HAP-1 (cell line): Measurements from ENCODE around the gene FITM2.
"Not testable (repeated sequence)": the region's sequence is repeated elsewhere in the genome, so short reads cannot be mapped to it uniquely, and the experiment has no call there.

Experiments
- DNase-seq, 2 experiments: peaks; one replicate each; pipeline ENCODE4 v3.0.0-alpha.2; 2016 to 2020; ENCODE audit warnings: low spot score in 2 of 2
- H3K27me3 ChIP-seq: fragments of 250-450 bp; sonication (Bioruptor Pico); 2 replicates; pipeline ENCODE4 v1.5.1; 2020; ENCODE audit warnings: low read depth, mild to moderate bottlenecking, moderate library complexity
- H3K36me3 ChIP-seq: fragments of 250-450 bp; sonication (Bioruptor Pico); replicated peaks from 2 replicates; pipeline ENCODE4 v1.5.1; 2020; ENCODE audit warnings: mild to moderate bottlenecking
- H3K4me1 ChIP-seq: fragments of 250-450 bp; sonication (Bioruptor Pico); 2 replicates; pipeline ENCODE4 v1.5.1; 2020; ENCODE audit warnings: mild to moderate bottlenecking
- H3K4me3 ChIP-seq: fragments of 250-450 bp; sonication (Bioruptor Pico); 2 replicates; pipeline ENCODE4 v1.5.1; 2020; ENCODE audit warnings: mild to moderate bottlenecking, moderate library complexity
- H3K9me3 ChIP-seq: fragments of 250-450 bp; sonication (Bioruptor Pico); 2 replicates; pipeline ENCODE4 v1.5.1; 2020; ENCODE audit warnings: mild to moderate bottlenecking, moderate library complexity
- in situ Hi-C: fragments of 300-500 bp; cut with MboI; formaldehyde crosslinking; loops from 3 replicates; pipeline ENCODE4 v1.14.3; 2020; ENCODE audit warnings: low sequenced_read_pairs, inconsistent platforms, mixed read lengths

The FITM2 gene, protein sequence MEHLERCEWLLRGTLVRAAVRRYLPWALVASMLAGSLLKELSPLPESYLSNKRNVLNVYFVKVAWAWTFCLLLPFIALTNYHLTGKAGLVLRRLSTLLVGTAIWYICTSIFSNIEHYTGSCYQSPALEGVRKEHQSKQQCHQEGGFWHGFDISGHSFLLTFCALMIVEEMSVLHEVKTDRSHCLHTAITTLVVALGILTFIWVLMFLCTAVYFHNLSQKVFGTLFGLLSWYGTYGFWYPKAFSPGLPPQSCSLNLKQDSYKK

DNA sequence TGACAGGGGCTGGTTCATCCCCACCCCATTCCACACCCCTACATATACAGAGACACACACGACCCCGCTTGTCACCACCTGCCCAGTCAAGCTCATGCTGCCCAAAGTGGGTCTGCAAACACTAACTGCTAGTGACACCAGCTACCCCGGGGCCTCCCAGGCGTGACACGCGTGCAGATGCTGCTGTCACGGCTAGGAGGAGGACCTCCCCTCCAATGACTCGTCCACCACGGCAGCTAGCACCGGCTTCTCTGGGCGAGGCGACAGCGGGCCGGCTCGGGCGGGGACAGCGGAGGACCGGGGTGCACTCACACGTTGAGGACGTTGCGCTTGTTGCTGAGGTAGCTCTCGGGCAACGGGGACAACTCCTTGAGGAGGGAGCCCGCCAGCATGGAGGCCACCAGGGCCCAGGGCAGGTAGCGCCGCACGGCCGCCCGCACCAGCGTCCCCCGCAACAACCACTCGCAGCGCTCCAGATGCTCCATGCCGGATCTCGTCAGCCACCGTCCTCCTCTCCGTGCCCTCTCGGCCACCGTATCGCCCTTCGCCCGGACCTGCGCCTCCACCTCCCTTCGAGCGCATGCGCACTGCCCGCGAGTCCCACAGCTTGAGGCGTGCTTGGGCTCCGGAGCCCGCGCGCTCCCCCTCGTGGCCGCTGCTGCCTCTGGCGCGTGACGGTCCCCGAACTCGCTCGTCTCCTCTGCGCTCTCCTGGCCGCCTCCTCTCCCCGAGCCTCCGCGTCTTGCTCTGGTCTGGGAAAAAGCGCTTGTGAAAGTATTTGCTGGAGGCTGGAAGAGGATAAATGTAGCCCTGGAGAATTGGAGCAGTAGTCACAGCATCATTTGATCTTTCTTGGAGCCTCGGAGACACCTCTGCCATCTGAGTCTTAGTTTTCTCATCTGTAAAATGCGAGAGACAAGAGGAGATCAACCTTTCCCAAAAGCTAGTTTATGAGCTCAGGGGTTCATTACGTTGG, at the start of gene FITM2:
FITM2 (minus strand) TSS at position 539 of the 976 bp plus-strand sequence; CDS start at position 485, 54 bp downstream.
- no peaks in the 10 kb centered on the region for H3K4me1 ChIP-seq
- H3K9me3 ChIP-seq: no peaks in the 10 kb centered on the region
- peak within 1 kb of the TSS; percentile 77 for H3K4me3 ChIP-seq
- no peaks in the 10 kb centered on the region for H3K27me3 ChIP-seq
- peak; percentile 85 to 98 for DNase-seq
- no peaks in the 10 kb centered on the region for H3K36me3 ChIP-seq
- in situ Hi-C loops: loop anchor here (5.0 kb wide), 1 partner anchor 94 kb away; no protein-coding TSS in a partner anchor

DNA sequence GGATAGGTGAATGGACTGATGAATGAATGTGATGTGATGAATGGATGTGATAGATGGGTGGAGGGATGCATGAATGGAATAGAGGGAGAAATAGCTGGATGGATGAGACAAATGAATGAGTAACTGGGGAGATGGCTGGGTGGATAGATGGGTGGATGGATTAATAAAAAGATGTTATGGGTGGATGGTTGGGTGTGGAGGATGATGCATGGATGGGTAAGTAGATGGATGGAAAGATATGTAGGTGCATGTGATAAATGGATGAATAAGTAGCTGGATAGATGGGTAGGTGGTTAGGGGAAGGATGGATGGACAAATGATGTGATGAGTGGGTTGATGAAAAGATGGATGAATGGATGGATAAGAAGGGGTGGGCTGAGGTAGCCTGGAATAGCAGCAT, 49.2 kb upstream of the FITM2 start:
- H3K9me3 ChIP-seq: no peaks in the 10 kb centered on the region
- in situ Hi-C loops: no loop called here
- H3K27me3 ChIP-seq: no peaks in the 10 kb centered on the region
- H3K36me3 ChIP-seq: no peaks in the 10 kb centered on the region
- no peak for DNase-seq
- H3K4me1 ChIP-seq: no peaks in the 10 kb centered on the region
- H3K4me3 ChIP-seq: no peak overlapping the region

DNA sequence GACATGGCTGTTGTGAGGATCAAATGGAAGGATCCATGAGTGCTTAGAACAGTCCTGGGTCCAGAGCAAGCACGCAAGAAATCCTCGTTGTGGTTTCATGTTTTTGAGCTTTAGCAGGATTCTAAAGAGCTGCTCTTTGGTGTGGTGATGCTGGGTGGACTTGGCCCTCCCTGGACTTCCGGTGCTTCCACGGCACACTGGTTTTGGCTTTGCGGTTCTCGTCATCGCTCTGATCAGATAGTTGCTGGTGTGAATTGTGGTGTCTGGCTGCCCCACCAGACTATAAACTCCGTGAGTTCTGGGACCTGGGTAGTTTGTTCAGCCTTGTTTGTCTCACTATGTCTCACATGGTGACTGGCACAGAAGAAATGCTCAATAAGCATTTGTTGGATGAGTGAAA, 47.8 kb upstream of the FITM2 start:
- no peaks in the 10 kb centered on the region for H3K27me3 ChIP-seq
- in situ Hi-C loops: no loop called here
- no peaks in the 10 kb centered on the region for H3K9me3 ChIP-seq
- no peak overlapping the region for H3K4me3 ChIP-seq
- H3K4me1 ChIP-seq: no peaks in the 10 kb centered on the region
- no peaks in the 10 kb centered on the region for H3K36me3 ChIP-seq
- DNase-seq: no peak

DNA sequence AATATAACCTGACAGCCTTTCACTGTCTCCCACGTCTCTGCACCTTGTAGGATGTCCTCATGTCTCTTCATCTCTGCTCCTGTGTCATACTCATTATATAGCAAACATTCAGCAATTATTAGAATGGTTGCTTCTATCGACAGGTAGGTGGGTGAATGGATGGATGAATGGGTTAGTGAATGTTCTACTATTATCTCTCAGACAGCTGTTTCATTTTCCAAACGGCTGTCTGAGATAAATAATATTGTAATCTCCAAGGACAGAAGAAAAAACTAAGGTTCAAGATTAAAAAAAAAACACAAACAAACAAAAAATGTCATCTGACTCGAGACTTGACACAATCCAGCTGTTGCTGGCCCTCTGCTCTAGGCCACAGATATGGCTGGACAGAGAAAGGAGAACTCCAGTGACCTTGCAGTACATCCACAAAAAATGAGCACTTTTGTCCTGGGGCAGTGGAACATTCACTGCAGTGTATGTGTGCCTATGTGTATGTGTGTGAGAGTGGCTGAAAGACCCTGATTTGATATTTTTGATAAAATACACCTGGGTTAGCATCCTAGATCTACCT, 46.6 kb upstream of the FITM2 start:
- no peak for DNase-seq
- Histone ChIP-seq H3K4me3 (no peak overlapping the region), H3K36me3 (no peaks in the 10 kb centered on the region), H3K9me3 (no peaks in the 10 kb centered on the region), H3K27me3 (no peaks in the 10 kb centered on the region), H3K4me1 (no peaks in the 10 kb centered on the region)
- in situ Hi-C loops: no loop called here

DNA sequence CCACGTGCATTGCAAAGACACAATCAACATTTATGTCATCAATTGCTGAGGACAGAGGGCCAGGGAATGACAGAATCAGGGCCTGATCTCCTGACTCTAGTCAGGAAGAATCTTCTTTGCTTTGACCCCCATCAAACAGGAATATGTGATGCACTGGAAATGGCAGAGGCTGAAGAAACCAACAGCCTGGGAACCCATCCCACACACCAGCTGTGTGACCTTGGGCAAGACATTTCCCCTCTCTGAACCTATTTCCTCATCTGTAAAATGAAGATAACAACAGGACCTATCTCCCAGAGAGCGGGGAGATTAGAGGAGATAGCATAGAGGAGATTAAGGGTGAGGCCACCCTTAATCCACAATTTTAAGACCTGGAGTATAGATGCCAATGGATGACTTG, 46.0 kb upstream of the FITM2 start:
- peaks cover 6% of the 10 kb centered on the region for H3K4me1 ChIP-seq
- in situ Hi-C loops: no loop called here
- H3K4me3 ChIP-seq: no peak overlapping the region
- no peak for DNase-seq
- no peaks in the 10 kb centered on the region for H3K36me3 ChIP-seq
- no peaks in the 10 kb centered on the region for H3K9me3 ChIP-seq
- H3K27me3 ChIP-seq: no peaks in the 10 kb centered on the region

DNA sequence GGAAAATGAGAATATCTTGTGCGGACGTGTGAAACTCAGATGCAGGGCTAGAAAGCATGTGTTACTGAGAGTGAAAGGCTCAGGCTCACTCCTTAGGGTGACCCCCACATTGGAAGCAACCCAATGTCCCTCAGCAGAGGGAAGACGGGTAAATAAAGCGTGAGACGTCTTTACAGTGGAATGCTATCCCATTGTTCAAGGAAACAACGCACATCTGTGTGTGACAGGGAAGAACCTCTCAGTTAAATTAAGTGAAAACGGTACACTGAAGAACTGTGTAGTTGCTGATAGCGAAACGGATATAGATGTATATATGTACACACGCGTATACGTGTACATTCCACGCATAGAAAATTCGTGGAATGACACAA, 45.3 kb upstream of the FITM2 start:
- peaks cover 11% of the 10 kb centered on the region for H3K4me1 ChIP-seq
- in situ Hi-C loops: no loop called here

DNA sequence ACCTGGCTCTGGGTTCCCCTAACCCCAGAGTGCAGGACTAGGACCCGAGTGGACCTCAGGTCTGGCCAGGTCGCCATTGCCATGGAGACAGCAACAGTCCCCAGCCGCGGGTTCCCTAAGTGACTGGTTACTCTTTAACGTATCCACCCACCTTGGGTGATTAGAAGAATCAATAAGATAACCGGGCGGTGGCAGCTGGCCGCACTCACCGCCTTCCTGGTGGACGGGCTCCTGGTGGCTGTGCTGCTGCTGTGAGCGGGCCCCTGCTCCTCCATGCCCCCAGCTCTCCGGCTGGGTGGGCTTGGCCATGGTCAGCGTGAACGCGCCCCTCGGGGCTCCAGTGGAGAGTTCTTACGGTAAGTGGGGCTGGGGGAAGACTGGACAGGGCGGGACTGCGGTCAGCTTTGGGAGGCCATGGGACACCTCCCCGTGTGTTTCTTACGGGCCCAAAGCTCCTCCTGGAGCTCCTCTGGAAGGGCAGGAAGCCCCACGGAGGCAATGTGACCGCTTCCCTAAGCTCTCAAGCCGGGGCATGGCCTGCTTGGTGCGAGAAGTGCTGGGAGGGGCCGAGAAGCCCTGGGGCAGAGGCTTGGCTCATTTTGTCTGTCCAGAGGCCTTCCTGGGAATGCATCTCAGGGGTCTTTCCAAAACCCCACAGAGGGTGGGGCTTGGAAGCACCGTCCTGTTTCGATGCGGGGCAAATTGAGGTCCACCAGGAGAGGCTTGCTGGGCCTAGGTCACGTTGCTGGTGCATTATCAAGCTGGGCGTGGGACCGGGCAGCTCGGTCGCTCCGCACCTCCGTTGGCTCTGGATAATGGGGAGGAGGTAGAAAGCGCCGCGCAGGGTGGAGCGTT, 44.7 kb upstream of the FITM2 start, which contains the start of gene HNF4A:
HNF4A (plus strand) TSS at position 202 of the 855 bp plus-strand sequence; CDS start at position 308, 106 bp downstream.
- no peak for DNase-seq
- Histone ChIP-seq H3K27me3 (no peaks in the 10 kb centered on the region), H3K4me3 (no peak within 1 kb of the TSS), H3K9me3 (no peaks in the 10 kb centered on the region), H3K4me1 (peaks cover 11% of the 10 kb centered on the region), H3K36me3 (no peaks in the 10 kb centered on the region)
- in situ Hi-C loops: no loop called here

More for the DNA sequence above, 45.3 kb upstream of the FITM2 start:
- Histone ChIP-seq H3K36me3 (no peaks in the 10 kb centered on the region), H3K9me3 (no peaks in the 10 kb centered on the region), H3K27me3 (no peaks in the 10 kb centered on the region), H3K4me3 (no peak overlapping the region)
- DNase-seq: no peak

DNA sequence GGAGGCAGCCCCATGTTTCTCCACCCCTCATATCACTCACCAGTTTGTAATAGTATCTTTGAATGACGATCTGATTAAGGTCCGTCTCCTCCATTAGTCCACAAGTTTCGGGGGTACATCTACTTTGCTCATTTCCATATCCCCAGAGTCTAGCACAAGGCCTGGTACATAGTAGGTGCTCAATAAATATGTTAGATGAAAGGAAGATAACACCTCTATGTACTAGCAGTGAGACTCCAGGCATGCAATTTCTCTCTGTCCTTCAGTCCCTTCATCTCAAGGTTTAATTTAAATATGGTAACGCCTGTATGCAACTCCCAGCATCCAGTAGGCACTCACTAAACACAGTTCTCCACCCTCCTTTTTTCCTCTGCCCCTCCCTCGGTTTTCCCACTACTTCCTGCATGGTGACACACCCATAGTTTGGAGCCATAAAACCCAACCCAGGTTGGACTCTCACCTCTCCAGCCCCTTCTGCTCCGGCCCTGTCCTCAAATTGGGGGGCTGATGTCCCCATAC, 44.0 kb upstream of the FITM2 start:
- Histone ChIP-seq H3K9me3 (no peaks in the 10 kb centered on the region), H3K36me3 (no peaks in the 10 kb centered on the region), H3K4me3 (no peak overlapping the region), H3K27me3 (no peaks in the 10 kb centered on the region), H3K4me1 (peaks cover 11% of the 10 kb centered on the region)
- no peak for DNase-seq
- in situ Hi-C loops: no loop called here

DNA sequence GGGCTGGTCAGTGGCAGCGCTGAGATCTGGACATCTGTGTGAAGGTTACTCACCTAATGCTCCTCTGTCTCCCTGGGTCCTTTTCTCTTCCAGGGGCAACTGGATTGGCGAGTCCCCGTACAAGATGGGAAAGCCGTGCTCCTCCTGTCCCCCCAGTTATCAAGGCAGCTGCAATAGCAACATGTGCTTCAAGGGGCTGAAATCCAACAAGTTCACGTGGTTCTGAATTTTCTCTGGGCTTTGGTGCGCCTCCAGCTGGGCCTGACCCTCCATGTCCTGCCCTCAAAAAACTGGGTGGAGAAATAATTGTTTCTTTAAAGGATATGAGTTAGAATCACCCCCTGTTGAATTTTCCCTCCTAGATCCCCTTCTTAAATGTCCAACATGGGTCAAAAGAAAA, 39.6 kb upstream of the FITM2 start:
- H3K9me3 ChIP-seq: no peaks in the 10 kb centered on the region
- peaks cover 11% of the 10 kb centered on the region for H3K4me1 ChIP-seq
- no peaks in the 10 kb centered on the region for H3K27me3 ChIP-seq
- in situ Hi-C loops: no loop called here
- H3K36me3 ChIP-seq: no peaks in the 10 kb centered on the region
- H3K4me3 ChIP-seq: no peak overlapping the region
- no peak for DNase-seq

DNA sequence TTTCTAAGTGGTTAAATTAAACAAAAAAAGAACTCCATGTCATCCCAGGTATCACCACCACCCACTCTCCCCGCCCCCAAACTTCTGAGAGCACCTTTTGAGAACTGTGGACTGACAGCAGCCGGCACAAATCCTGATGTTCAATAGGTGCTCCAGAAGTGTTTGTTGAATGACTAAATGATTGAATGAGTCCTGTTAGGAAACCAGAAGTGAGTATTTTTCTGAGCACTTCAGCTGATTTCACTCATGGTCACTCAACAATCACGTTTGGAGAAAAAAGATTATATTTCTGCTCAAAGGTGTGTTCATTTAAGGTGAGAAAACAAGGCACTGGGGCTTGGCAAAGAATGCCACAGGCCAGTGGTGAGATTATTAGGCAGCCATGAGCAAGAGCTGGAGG, 38.3 kb upstream of the FITM2 start:
- Histone ChIP-seq H3K4me3 (no peak overlapping the region), H3K4me1 (peaks cover 11% of the 10 kb centered on the region), H3K27me3 (no peaks in the 10 kb centered on the region), H3K9me3 (no peaks in the 10 kb centered on the region), H3K36me3 (no peaks in the 10 kb centered on the region)
- in situ Hi-C loops: no loop called here
- no peak for DNase-seq

DNA sequence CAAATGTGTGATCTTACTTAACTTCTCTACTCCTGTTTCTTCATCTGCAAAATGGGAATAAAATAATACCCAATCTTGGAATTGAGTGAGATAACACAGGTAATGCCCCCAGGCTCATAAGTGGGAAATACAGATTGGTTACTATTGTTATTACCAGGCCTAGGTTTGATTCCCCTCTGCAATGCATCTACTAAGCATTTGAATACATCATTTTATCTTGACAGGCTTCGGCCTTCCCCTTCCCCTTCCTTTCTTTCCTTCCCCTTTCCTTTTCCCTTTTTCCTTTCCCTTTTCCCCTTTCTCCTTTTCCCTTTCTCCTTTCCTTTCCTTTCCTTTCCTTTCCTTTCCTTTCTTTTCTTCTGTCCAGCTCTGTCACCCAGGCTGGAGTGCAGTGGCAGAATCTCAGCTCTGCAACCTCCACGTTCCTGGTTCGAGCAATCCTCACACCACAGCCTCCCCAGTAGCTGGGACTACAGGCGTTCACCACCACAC, 37.2 kb upstream of the FITM2 start:
- Histone ChIP-seq H3K36me3 (no peaks in the 10 kb centered on the region), H3K27me3 (no peaks in the 10 kb centered on the region), H3K4me3 (no peak overlapping the region), H3K4me1 (peaks cover 11% of the 10 kb centered on the region), H3K9me3 (no peaks in the 10 kb centered on the region)
- in situ Hi-C loops: no loop called here
- no peak for DNase-seq

DNA sequence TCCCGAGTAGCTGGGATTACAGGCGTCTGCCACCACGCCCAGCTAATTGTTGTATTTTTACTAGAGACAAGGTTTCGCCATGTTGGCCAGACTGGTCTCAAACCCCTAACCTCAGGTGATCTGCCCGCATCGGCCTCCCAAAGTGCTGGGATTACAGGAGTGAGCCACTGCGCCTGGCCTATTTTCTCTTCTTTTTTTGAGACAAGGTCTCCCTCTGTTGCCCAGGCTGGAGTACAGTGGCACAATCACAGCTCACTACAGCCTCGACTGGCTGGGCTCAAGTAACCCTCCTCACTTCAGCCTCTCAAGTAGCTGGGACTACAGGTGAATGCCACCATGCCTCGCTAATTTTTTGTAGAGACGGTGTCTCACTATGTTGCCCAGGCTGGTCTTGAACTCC, 34.9 kb upstream of the FITM2 start:
- not testable (repeated sequence) for DNase-seq, H3K36me3 ChIP-seq

DNA sequence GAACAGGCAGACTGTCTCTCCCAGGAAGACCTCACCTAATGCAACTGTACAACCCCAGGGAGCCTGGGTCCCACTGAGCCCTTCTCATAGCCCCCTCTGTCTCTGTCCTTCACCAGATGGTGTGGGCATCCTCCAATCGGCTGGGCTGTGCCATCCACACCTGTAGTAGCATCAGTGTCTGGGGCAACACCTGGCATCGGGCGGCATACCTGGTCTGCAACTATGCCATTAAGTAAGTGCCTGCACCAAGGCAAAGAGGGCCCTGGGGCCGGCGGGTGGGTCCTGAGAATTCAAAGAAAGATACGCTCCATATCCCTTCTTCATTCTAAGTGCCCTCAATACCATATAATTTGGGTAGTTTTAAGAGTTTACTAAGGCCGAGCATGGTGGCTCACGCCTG, 34.1 kb upstream of the FITM2 start:
- Histone ChIP-seq H3K27me3 (no peaks in the 10 kb centered on the region), H3K36me3 (no peaks in the 10 kb centered on the region), H3K9me3 (no peaks in the 10 kb centered on the region), H3K4me3 (no peak overlapping the region), H3K4me1 (no peaks in the 10 kb centered on the region)
- no peak for DNase-seq
- in situ Hi-C loops: no loop called here

More for the DNA sequence above, 34.9 kb upstream of the FITM2 start:
- H3K27me3 ChIP-seq, in situ Hi-C loops, H3K4me1 ChIP-seq, H3K4me3 ChIP-seq, H3K9me3 ChIP-seq: not testable (repeated sequence)
